ENCODE results near the gene FAM117B. TPM values are rescaled to one million over a fixed set of nuclear protein-coding genes. Genes with fewer than 3 reads are reported as not detected.
"Not testable (repeated sequence)": the region's sequence is repeated elsewhere in the genome, so short reads cannot be mapped to it uniquely, and the experiment has no call there.

FAM117B gene
- total RNA-seq, 6 donors from 2014 or later, result 4.6 to 24.1 (median 12.2) TPM

GRCh38 chr2:202782940-202783558 lies 148.3 kb downstream of the FAM117B start:
- ATAC-seq (ENCODE audit: low FRiP score in 2 of 2) (no peak), DNase-seq (no peak)
- Histone ChIP-seq H3K9me3 (no peaks in the 10 kb centered on the region), H3K4me3 (no peak overlapping the region), H3K27me3 (no peaks in the 10 kb centered on the region), H3K36me3 (peaks cover 0 to 14% (median 0%) of the 10 kb centered on the region in 4 donors), H3K4me1 (no peaks in the 10 kb centered on the region), H3K27ac (no peak overlapping the region)
- WGBS, 2 donors, result 77 to 80% methylated on average over 3 of the region's 3 CpGs
- TF ChIP-seq POLR2AphosphoS5 (IDR thresholded peaks at IDR 0.05), result no peak
- TF ChIP-seq CTCF (IDR thresholded peaks at IDR 0.05), result no peak
- TF ChIP-seq POLR2A (IDR thresholded peaks at IDR 0.05), result no peak
- TF ChIP-seq EP300 (IDR thresholded peaks at IDR 0.05), result no peak

GRCh38 chr2:202786842-202787241 lies 152.1 kb downstream of the FAM117B start:
- TF ChIP-seq POLR2A (IDR thresholded peaks at IDR 0.05), result no peak
- TF ChIP-seq CTCF (IDR thresholded peaks at IDR 0.05), result no peak
- TF ChIP-seq POLR2AphosphoS5 (IDR thresholded peaks at IDR 0.05), result no peak
- TF ChIP-seq EP300 (IDR thresholded peaks at IDR 0.05), result no peak
- H3K27me3 ChIP-seq, result no peaks in the 10 kb centered on the region
- no peaks in the 10 kb centered on the region for H3K9me3 ChIP-seq
- DNase-seq (no peak), ATAC-seq (ENCODE audit: low FRiP score in 2 of 2) (no peak)
- H3K4me3 ChIP-seq, result no peak overlapping the region
- H3K36me3 ChIP-seq, result peaks cover 0 to 16% (median 0%) of the 10 kb centered on the region in 4 donors
- H3K4me1 ChIP-seq, result no peaks in the 10 kb centered on the region
- no peak overlapping the region for H3K27ac ChIP-seq
- WGBS, 2 donors, result 79 to 83% methylated on average over 2 of the region's 2 CpGs

GRCh38 chr2:202790676-202791075 lies 155.9 kb downstream of the FAM117B start:
- no peak for DNase-seq
- Histone ChIP-seq H3K4me1 (no peaks in the 10 kb centered on the region), H3K27me3 (no peaks in the 10 kb centered on the region), H3K9me3 (no peaks in the 10 kb centered on the region), H3K4me3 (no peak overlapping the region), H3K27ac (no peak overlapping the region), H3K36me3 (peaks cover 0 to 11% (median 0%) of the 10 kb centered on the region in 4 donors)
- no peak for ATAC-seq (ENCODE audit: low FRiP score in 2 of 2)
- no peak for TF ChIP-seq POLR2AphosphoS5 (IDR thresholded peaks at IDR 0.05)
- TF ChIP-seq EP300 (IDR thresholded peaks at IDR 0.05), result no peak
- TF ChIP-seq CTCF (IDR thresholded peaks at IDR 0.05), result no peak
- no peak for TF ChIP-seq POLR2A (IDR thresholded peaks at IDR 0.05)
- 96% methylated on average over 2 of the region's 2 CpGs for WGBS, 2 donors

- no peak overlapping the region for H3K4me3 ChIP-seq
- no peaks in the 10 kb centered on the region for H3K27me3 ChIP-seq
- DNase-seq (no peak), ATAC-seq (ENCODE audit: low FRiP score in 2 of 2) (no peak)
- no peaks in the 10 kb centered on the region for H3K36me3 ChIP-seq
- no peaks in the 10 kb centered on the region for H3K4me1 ChIP-seq
- H3K27ac ChIP-seq, result no peak overlapping the region
- H3K9me3 ChIP-seq, result no peaks in the 10 kb centered on the region
- TF ChIP-seq POLR2AphosphoS5 (IDR thresholded peaks at IDR 0.05) (no peak), EP300 (IDR thresholded peaks at IDR 0.05) (no peak), POLR2A (IDR thresholded peaks at IDR 0.05) (no peak), CTCF (IDR thresholded peaks at IDR 0.05) (no peak)
Observed at GRCh38 chr2:202797944-202798343, 163.2 kb downstream of the FAM117B start.

- H3K9me3 ChIP-seq, DNase-seq, H3K27me3 ChIP-seq, H3K4me3 ChIP-seq, H3K4me1 ChIP-seq, H3K27ac ChIP-seq, H3K36me3 ChIP-seq: not testable (repeated sequence)
- WGBS, 2 donors, result 75 to 82% methylated on average over 9 of the region's 9 CpGs
- ATAC-seq (ENCODE audit: low FRiP score in 2 of 2), result peak in 1 of 2 donors; percentile 58
Observed at GRCh38 chr2:202805911-202806310, 171.1 kb downstream of the FAM117B start.

All from upper lobe of left lung (tissue), 6 donors.